ENCODE results near the gene CCDC148. TPM values are rescaled to one million over a fixed set of nuclear protein-coding genes. Genes with fewer than 3 reads are reported as not detected.

CCDC148 gene
- total RNA-seq, 4 donors from 2014 or later = 0.78 to 1.6 (median 1.1) TPM

GRCh38 chr2:158380746-158381145 is 75.8 kb downstream of the CCDC148 start:
- Histone ChIP-seq H3K4me1 (no peaks in the 10 kb centered on the region), H3K36me3 (no peaks in the 10 kb centered on the region), H3K4me3 (no peak overlapping the region), H3K27me3 (no peaks in the 10 kb centered on the region), H3K9me3 (peaks cover 0 to 9% (median 0%) of the 10 kb centered on the region in 3 donors), H3K27ac (no peak overlapping the region)
- no peak for TF ChIP-seq EP300 (IDR thresholded peaks at IDR 0.05)
- TF ChIP-seq POLR2AphosphoS5 (IDR thresholded peaks at IDR 0.05) = no peak
- no peak for TF ChIP-seq POLR2A (IDR thresholded peaks at IDR 0.05)
- no peak for TF ChIP-seq CTCF (IDR thresholded peaks at IDR 0.05)
- ATAC-seq = no peak

- ATAC-seq = no peak
- 20 to 35% methylated on average over 1 of the region's 1 CpG for WGBS, 2 donors (ENCODE audit: low coverage in 1 of 2)
These were observed 77.6 kb downstream of the CCDC148 start for GRCh38 chr2:158378926-158379325.

GRCh38 chr2:158366342-158366741 is 90.2 kb downstream of the CCDC148 start:
- no peak for ATAC-seq
- 73 to 74% methylated on average over 3 to 5 of the region's 5 CpGs for WGBS, 2 donors (ENCODE audit: low coverage in 1 of 2)
- Histone ChIP-seq H3K9me3 (peaks cover 0 to 24% (median 0%) of the 10 kb centered on the region in 3 donors), H3K27me3 (no peaks in the 10 kb centered on the region), H3K27ac (no peak overlapping the region), H3K4me1 (no peaks in the 10 kb centered on the region), H3K4me3 (no peak overlapping the region), H3K36me3 (no peaks in the 10 kb centered on the region)
- TF ChIP-seq POLR2A (IDR thresholded peaks at IDR 0.05) (no peak), EP300 (IDR thresholded peaks at IDR 0.05) (no peak), CTCF (IDR thresholded peaks at IDR 0.05) (no peak), POLR2AphosphoS5 (IDR thresholded peaks at IDR 0.05) (no peak)

More at GRCh38 chr2:158378926-158379325, 77.6 kb downstream of the CCDC148 start:
- no peaks in the 10 kb centered on the region for H3K27me3 ChIP-seq
- no peak overlapping the region for H3K4me3 ChIP-seq
- TF ChIP-seq POLR2A (IDR thresholded peaks at IDR 0.05) = no peak
- no peak for TF ChIP-seq POLR2AphosphoS5 (IDR thresholded peaks at IDR 0.05)
- TF ChIP-seq CTCF (IDR thresholded peaks at IDR 0.05) = no peak
- no peak for TF ChIP-seq EP300 (IDR thresholded peaks at IDR 0.05)
- no peaks in the 10 kb centered on the region for H3K4me1 ChIP-seq
- H3K36me3 ChIP-seq = no peaks in the 10 kb centered on the region
- peaks cover 0 to 9% (median 0%) of the 10 kb centered on the region in 3 donors for H3K9me3 ChIP-seq
- H3K27ac ChIP-seq = no peak overlapping the region

- no peaks in the 10 kb centered on the region for H3K36me3 ChIP-seq
- H3K27ac ChIP-seq = no peak overlapping the region
- H3K27me3 ChIP-seq = no peaks in the 10 kb centered on the region
- peaks cover 0 to 24% (median 0%) of the 10 kb centered on the region in 3 donors for H3K9me3 ChIP-seq
- H3K4me1 ChIP-seq = no peaks in the 10 kb centered on the region
- no peak for ATAC-seq
- no peak for TF ChIP-seq POLR2A (IDR thresholded peaks at IDR 0.05)
- no peak for TF ChIP-seq CTCF (IDR thresholded peaks at IDR 0.05)
- no peak for TF ChIP-seq POLR2AphosphoS5 (IDR thresholded peaks at IDR 0.05)
- no peak for TF ChIP-seq EP300 (IDR thresholded peaks at IDR 0.05)
- WGBS, 2 donors (ENCODE audit: low coverage in 1 of 2) = 64 to 81% methylated on average over 3 of the region's 4 CpGs
- no peak overlapping the region for H3K4me3 ChIP-seq
These were observed 96.7 kb downstream of the CCDC148 start for GRCh38 chr2:158359846-158360245.

GRCh38 chr2:158357699-158358098 is 98.9 kb downstream of the CCDC148 start:
- 82 to 89% methylated on average over 2 of the region's 2 CpGs for WGBS, 2 donors (ENCODE audit: low coverage in 1 of 2)
- TF ChIP-seq POLR2AphosphoS5 (IDR thresholded peaks at IDR 0.05) (no peak), POLR2A (IDR thresholded peaks at IDR 0.05) (no peak), EP300 (IDR thresholded peaks at IDR 0.05) (no peak), CTCF (IDR thresholded peaks at IDR 0.05) (no peak)
- no peak for ATAC-seq
- Histone ChIP-seq H3K4me3 (no peak overlapping the region), H3K27ac (no peak overlapping the region), H3K36me3 (no peaks in the 10 kb centered on the region), H3K4me1 (no peaks in the 10 kb centered on the region), H3K9me3 (peaks cover 0 to 7% (median 0%) of the 10 kb centered on the region in 3 donors), H3K27me3 (no peaks in the 10 kb centered on the region)
